GM19438 (cell line): ENCODE measurements around the gene SLC25A48.

ENCODE experiments used
- ATAC-seq: cut with Tn5 transposase; IDR thresholded peaks from one replicate; pipeline ENCODE4 v1.9.1; 2021; ENCODE audit warnings: low read depth; ENCODE audit not compliant: unreplicated experiment

SLC25A48 gene

DNA sequence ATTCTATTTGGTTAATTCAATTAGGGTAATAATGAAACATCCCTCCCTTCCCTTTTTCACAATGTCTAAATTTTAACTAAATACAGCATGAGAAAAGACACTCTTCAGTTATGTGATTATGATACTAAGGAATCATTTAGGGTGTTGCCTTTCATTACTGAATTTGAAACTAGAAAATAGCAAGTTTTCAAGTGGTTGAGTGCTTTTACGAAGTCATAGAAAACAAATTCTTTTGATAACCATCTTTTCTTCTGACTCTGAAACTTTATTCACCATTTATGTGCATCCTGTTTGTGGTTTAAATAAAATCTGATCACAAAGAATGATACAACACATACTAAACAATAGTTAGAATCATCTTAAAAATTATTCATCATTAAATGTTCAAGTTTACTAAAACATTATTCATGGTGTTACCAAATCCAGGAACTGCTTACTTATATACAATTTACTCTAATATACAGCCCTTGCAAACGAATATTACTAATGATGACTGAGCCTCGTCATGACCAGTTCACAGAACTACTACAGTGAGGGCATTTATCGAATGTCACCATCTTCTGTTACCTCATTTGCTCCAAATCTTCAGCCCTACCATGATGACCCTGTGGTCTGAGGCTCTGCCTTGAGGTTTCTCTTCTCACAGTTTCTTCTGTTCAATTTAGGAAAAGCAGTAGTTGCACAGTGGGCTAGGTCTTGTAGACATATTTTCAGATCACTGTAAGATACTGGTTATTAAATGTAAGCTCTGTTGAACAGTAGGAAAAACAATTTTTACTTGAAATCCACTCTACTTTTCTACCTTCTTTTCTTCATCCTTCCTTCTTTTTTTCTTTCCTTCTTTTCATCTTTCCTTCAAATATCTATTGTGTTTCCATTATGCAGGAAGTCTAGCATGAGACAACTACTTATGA is 79.5 kb downstream of the SLC25A48 start:
- no peak for ATAC-seq

DNA sequence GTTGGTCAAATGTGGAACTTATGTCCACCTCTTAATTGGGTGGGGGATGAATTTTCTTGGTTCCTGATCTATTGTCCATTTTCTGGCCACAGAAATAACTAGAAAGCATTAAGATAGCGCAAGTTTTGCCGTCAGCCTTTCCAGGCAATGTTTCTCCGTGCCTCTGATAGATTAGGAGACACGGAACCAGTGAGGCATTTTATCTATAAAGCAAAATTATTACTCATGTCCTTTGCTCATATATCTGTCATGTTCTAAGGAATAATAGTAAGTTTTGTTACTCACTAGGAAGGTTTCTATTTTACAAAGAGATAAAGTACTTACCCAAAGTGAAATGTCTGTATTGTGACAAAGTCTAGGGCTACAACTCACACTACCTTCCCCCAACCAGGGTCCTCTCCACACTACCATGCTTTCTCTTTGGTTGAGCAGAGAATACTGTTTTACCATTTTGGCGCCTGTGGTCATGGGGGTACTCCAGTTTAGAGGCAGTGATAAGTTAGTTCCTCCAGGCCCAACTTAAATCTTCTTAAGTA is 81.1 kb downstream of the SLC25A48 start:
- no peak for ATAC-seq

DNA sequence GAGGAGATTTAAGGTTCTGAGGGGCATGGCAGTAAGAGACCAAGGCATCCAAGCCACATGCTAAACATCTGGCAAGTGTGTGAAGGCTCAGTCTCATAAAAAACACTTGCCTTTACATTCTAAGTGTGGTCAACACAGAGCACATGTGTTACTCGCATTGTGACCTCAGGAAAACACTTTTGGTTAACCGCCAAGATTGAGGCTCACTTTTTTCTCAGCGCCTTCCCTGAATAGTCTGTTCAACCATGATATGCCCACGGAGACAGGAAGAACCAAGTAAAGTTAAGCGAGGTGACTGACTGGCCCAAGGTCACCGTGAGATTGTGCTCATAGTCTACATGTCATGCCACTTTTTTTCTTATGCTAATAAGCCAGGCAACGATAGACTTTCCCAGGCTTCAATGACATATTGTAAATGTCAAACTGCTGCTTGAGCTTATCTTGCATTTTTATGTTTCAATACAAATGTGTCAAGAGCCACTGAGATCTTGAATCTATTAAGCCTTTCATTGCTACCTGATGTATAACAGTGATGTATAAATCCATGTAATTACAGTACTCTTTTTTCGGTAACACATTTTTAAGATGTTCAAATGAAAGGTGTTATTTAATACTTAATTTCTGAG is 82.3 kb downstream of the SLC25A48 start:
- ATAC-seq = no peak

DNA sequence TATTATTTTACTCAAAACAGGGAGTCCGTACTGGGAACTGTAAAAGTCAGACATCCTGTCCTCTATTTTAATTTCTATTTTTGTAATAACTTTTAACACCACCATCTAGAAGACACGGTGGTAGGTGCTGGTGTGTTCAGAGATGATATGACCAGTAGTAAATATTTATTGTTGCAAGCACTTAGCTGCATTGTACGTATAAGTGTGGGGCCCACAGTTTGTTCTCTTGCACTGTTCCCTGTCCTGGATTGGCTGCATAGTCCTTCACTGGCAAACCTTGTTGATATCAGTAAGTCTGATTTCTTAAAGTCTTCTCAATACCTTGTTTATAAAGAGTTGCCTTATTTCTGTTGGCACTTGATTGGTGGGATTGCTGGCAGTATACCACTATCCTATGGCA is 85.7 kb downstream of the SLC25A48 start:
- no peak for ATAC-seq

DNA sequence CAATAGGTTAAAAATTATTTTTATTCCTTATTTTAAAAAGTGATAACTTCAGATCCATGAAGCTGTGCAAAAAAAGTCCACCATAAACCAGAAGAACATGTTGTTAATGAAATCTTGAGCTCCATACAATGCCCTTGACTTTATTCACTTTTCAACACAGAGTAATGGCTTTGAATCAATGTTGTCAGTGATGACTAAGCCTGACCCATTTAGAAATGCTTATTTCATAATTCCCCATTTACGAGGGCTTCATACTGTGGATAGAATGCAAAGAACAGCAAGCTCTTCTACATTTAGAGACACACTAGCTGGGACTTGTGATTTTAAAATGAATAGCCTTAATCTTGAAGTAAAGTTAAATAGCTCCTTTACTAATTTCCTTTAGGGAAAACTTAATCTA is 86.9 kb downstream of the SLC25A48 start:
- no peak for ATAC-seq

DNA sequence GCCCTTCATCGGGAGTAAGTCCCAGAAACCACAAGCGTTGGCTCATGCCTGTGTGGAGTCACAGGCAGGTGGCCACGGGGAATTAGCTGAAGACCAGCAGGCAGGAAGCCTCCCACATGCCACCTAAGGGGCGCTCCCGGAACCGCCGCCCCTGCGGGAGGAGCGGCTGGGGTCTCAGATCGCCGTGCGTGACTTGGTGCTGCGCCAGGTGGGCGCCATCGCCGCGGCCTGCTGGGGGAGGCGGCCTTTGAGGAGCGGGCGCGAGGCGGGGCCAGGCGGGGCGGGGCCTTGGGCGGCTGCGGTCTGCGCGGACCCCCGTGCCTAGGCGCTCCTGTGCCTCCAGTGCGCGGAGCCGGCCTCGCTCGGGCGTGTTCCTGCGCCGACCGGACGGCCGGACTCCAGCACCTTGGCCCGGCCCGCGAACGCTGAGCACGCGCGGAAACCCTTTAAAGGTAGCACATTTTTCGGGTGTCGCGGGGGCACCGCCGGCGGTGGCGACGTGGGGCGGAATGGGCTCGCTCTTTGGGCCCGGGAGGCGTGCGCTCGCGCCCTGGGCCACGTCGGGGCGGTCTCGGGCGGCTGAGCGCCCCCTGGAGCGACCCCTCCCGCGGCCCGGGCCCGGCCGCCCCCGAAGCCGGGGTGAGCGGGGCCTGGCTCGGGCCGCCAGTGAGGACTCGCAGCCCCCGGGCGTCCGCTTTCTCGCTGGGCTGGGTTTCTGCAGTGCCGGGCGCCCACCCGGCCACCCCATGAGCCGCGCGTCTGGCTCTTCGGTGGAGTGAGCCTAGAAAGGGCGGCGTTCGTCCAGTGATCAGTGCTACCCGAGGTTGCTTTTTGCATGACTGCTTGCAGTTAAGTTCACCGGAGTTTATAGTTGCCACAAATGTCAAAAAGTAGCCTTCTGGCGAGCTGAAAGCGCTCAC is 95.8 kb downstream of the SLC25A48 start:
- ATAC-seq = no peak

DNA sequence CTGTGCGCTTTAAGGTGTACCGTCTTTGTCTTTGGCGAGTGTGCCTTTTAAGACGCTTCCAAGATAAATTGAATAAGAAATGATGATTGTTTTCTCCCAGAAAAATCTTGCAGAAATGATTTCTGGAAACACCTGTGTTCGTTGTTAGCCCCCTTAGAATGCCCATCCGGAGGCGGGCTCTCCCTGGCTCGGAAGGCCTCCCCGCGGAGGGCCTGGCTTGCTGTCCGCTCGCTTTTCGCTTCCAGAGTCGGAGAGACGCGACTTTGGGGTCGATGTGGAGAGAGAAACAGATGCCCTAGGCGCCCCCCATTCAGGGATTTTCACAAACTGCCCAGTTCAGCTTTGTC is 96.5 kb downstream of the SLC25A48 start:
- no peak for ATAC-seq

DNA sequence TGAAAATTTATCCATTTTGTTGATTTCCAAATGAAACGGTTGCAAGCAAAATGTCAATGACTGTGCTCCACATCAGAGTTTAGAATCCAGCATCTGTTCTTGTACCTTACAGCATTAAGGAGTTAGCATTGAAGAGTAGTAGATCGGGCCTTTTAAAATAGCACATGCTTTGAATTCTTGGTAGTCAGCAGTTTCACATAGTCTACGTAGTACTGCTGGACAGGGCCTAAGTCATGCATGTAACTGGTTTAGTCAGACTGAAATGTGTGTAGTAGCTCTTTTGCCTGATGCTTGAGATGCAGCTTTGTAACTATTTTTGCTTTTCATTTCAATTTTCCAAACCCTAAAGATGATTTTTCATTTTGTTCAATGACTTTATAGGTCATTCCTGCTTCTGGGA is 100.5 kb downstream of the SLC25A48 start:
- no peak for ATAC-seq

DNA sequence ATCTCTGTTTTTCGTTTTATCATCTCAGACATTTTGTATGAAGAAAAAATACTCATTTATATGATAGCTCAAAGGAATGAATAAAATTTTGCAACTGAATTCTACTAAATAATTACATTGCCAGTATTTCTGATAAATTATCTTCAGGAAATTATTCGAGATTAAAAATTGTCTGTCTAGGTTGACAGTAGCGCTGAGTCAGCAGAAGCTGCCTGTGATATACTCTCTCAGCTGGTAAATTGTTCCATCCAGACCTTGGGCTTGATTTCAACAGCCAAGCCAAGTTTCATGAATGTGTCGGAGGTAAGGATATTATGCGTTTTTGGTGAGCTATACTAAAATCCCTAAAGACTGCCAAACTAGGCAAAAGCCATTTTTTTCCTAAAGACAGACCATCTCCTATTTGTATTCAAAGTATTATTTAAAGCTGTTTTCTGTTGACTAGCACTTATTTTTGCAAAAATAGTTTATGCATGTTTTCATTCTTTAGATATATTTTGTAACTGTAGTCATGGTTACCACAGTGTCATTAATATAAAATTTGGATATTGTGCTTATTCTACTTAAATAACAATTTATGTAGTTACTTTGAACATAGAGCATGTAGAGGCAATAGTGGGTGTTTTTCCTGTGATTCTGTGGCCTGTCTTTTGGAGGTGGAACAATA is 102.9 kb downstream of the SLC25A48 start:
- ATAC-seq = no peak
